Osteocyte (in vitro differentiated cells): ENCODE measurements around the gene NRCAM. TPM values are rescaled to one million over a fixed set of nuclear protein-coding genes. Genes with fewer than 3 reads are reported as not detected.
"Not testable (repeated sequence)": the region's sequence is repeated elsewhere in the genome, so short reads cannot be mapped to it uniquely, and the experiment has no call there.

Experiments used
- DNase-seq: peaks from one replicate; pipeline ENCODE4 v3.0.0; 2021; ENCODE audit warnings: mixed read lengths; ENCODE audit not compliant: unreplicated experiment; ENCODE audit errors: extremely low spot score
- H3K27ac Mint-ChIP-seq: one replicate; pipeline ENCODE4 v1.8.0; 2021; ENCODE audit warnings: mild to moderate bottlenecking, mixed read lengths; ENCODE audit not compliant: unreplicated experiment
- H3K27me3 Mint-ChIP-seq: one replicate; pipeline ENCODE4 v1.8.0; 2021; ENCODE audit warnings: mixed read lengths; ENCODE audit not compliant: unreplicated experiment
- H3K36me3 Mint-ChIP-seq: one replicate; pipeline ENCODE4 v1.8.0; 2021; ENCODE audit warnings: mixed read lengths; ENCODE audit not compliant: unreplicated experiment
- H3K4me1 Mint-ChIP-seq: one replicate; pipeline ENCODE4 v1.8.0; 2021; ENCODE audit warnings: mixed read lengths; ENCODE audit not compliant: unreplicated experiment
- H3K4me3 Mint-ChIP-seq: one replicate; pipeline ENCODE4 v1.8.0; 2021; ENCODE audit warnings: mild to moderate bottlenecking, moderate library complexity, mixed read lengths; ENCODE audit not compliant: unreplicated experiment
- H3K9me3 Mint-ChIP-seq: one replicate; pipeline ENCODE4 v1.8.0; 2021; ENCODE audit warnings: mixed read lengths; ENCODE audit not compliant: unreplicated experiment
- total RNA-seq: library from RNA; stranded (reverse); gene quantifications from 2 replicates; pipeline ENCODE4 v1.2.1, GENCODE V29; 2021
- TF ChIP-seq, protein P1 (sequence below): fragments of 200-600 bp; sonication (generic); IDR thresholded peaks from 2 replicates; pipeline ENCODE4 v1.5.0; 2021; ENCODE audit warnings: antibody characterized with exemption, mild to moderate bottlenecking, moderate library complexity

The NRCAM gene
- total RNA-seq, 1 donor from 2014 or later, result 81.8 TPM

DNA sequence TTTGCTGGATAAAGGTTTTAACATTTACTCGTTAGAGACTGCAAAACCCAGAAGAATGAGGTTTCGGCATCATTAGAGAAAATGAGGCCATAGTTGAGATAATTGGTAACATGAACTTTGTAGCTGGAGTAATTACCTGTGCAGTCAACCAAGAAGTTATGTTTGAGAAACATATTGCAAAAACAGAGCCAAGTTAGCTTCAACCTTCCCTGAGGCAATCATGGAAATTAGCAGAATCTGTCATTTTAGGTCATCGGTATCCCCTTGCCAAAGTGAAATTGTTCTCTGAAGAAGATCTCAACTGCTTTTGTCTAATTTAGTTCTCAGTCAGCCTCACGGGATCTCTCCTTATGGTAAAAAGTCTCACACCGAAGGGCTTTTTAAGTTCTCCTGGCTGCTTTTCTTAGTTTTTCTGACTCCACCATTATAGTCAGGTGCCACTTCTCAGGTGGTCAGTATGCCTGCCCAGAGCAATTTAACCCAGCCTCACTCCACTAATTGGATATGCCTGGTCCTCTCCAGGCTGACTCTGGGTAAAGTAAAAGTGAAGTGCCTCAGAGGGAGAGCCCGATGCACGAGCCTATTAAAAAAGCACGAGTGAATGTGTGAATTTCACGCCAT is 52.5 kb downstream of the NRCAM start:
- H3K27ac Mint-ChIP-seq, result no peak overlapping the region
- H3K4me1 Mint-ChIP-seq, result peaks cover 41% of the 10 kb centered on the region
- no peak overlapping the region for H3K4me3 Mint-ChIP-seq
- TF ChIP-seq, protein P1, sequence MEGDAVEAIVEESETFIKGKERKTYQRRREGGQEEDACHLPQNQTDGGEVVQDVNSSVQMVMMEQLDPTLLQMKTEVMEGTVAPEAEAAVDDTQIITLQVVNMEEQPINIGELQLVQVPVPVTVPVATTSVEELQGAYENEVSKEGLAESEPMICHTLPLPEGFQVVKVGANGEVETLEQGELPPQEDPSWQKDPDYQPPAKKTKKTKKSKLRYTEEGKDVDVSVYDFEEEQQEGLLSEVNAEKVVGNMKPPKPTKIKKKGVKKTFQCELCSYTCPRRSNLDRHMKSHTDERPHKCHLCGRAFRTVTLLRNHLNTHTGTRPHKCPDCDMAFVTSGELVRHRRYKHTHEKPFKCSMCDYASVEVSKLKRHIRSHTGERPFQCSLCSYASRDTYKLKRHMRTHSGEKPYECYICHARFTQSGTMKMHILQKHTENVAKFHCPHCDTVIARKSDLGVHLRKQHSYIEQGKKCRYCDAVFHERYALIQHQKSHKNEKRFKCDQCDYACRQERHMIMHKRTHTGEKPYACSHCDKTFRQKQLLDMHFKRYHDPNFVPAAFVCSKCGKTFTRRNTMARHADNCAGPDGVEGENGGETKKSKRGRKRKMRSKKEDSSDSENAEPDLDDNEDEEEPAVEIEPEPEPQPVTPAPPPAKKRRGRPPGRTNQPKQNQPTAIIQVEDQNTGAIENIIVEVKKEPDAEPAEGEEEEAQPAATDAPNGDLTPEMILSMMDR, result no peak
- no peak for DNase-seq
- H3K9me3 Mint-ChIP-seq, result no peaks in the 10 kb centered on the region
- no peaks in the 10 kb centered on the region for H3K27me3 Mint-ChIP-seq
- no peaks in the 10 kb centered on the region for H3K36me3 Mint-ChIP-seq

DNA sequence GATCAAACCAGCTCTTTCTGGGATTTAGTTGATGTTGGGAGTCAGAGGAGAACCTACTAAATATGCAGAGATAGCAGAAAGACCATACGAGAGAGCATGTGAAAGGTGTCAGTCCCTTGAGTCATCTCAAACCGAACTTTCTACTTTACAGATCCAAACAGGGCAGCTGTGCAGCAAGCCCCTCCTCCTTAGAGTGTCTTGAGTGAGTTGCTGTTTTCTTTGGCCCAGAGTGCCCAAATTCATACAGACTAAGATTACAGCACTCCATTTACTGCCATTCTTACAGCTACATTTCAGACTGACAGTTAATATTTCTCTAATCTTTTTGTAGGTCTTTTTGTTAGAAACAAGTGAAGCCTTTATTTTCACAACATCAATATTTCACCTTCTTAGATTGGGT is 53.4 kb downstream of the NRCAM start:
- peaks cover 41% of the 10 kb centered on the region for H3K4me1 Mint-ChIP-seq
- TF ChIP-seq, protein P1, result no peak
- H3K4me3 Mint-ChIP-seq, result peak overlapping the region; percentile 12
- peak overlapping the region; percentile 71 for H3K27ac Mint-ChIP-seq
- H3K27me3 Mint-ChIP-seq, result no peaks in the 10 kb centered on the region
- no peak for DNase-seq
- no peaks in the 10 kb centered on the region for H3K9me3 Mint-ChIP-seq
- peaks cover 6% of the 10 kb centered on the region for H3K36me3 Mint-ChIP-seq

DNA sequence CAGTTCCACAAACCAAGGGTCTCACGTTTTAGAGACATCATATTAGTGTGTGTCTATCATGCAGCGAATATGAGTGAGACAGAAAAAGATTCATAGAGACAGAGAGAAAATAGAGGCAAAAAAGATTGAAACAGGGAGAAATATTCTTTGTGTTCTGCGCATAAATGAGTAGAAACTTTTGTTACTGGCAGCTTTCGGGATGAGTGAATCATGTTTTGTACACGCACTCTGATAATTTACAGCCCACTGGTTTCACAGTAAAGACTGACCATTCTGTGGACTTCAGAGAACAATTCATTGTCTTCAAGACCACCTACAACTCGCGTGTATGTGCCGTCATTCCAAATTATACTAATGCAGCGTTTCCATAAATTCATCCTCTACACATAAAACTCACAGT is 60.2 kb downstream of the NRCAM start:
- TF ChIP-seq, protein P1, result no peak
- Mint-ChIP-seq H3K27me3 (no peaks in the 10 kb centered on the region), H3K4me3 (no peak overlapping the region), H3K9me3 (no peaks in the 10 kb centered on the region), H3K4me1 (peaks cover 3% of the 10 kb centered on the region), H3K27ac (no peak overlapping the region), H3K36me3 (peaks cover 22% of the 10 kb centered on the region)
- no peak for DNase-seq

DNA sequence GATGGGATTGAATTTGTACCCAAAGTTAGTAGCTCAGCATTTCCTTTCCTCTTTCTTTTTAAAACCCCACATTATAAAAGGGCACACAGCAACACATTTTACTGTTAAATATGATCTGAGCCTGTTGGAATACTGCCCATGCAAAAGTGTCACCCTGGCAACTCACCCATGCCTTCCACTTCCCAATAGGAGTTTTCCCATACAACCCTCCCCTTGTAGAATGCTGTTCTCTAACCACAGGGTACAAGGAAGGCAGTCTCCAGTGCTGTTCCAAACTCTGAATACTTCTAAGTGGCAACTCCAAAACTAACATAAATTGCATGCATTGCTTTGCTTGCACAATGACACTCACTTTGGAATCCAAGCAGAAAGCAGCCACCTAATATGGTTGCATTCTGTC is 60.8 kb downstream of the NRCAM start:
- peaks cover 22% of the 10 kb centered on the region for H3K36me3 Mint-ChIP-seq
- no peaks in the 10 kb centered on the region for H3K27me3 Mint-ChIP-seq
- H3K27ac Mint-ChIP-seq, result no peak overlapping the region
- no peak overlapping the region for H3K4me3 Mint-ChIP-seq
- TF ChIP-seq, protein P1, result no peak
- peaks cover 3% of the 10 kb centered on the region for H3K4me1 Mint-ChIP-seq
- DNase-seq, result no peak
- H3K9me3 Mint-ChIP-seq, result no peaks in the 10 kb centered on the region

DNA sequence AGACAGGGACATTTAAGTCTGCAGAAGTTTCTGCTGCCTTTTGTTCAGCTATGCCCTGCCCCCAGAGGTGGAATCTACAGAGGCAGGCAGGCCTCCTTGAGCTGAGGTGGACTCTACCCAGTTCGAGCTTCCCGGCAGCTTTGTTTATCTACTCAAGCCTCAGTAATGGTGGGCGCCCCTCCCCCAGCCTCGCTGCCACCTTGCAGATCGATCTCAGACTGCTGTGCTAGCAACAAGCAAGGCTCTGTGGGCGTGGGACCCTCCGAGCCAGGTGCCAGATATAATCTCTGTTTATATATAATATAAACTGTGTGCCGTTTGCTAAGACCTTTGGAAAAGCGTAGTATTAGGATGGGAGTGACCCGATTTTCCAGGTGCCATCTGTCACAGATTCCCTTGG is 63.1 kb downstream of the NRCAM start:
- not testable (repeated sequence) for H3K9me3 Mint-ChIP-seq, H3K4me1 Mint-ChIP-seq, H3K4me3 Mint-ChIP-seq, H3K27me3 Mint-ChIP-seq, DNase-seq, H3K27ac Mint-ChIP-seq
- H3K36me3 Mint-ChIP-seq, result peaks cover 19% of the 10 kb centered on the region

DNA sequence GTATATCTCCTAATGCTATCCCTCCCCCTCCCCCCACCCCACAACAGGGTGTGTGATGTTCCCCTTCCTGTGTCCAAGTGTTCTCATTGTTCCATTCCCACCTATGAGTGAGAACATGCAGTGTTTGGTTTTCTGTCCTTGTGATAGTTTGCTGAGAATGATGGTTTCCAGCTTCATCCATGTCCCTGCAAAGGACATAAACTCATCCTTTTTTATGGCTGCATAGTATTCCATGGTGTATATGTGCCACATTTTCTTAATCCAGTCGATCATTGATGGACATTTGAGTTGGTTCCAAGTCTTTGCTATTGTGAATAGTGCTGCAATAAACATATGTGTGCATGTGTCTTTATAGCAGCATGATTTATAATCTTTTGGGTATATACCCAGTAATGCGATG is 68.5 kb downstream of the NRCAM start:
- not testable (repeated sequence) for H3K4me3 Mint-ChIP-seq, H3K4me1 Mint-ChIP-seq, H3K36me3 Mint-ChIP-seq, H3K27me3 Mint-ChIP-seq, DNase-seq, H3K9me3 Mint-ChIP-seq, H3K27ac Mint-ChIP-seq
